Ishikawa (cell line): ENCODE measurements around the gene MOXD1.

ENCODE experiments used
- CEBPB ChIP-seq: IDR thresholded peaks from 2 replicates; pipeline ENCODE4 v1.6.1; 2012
- CREB1 ChIP-seq: IDR thresholded peaks from 2 replicates; pipeline ENCODE4 v1.6.1; 2012; ENCODE audit warnings: low read depth
- EGR1 ChIP-seq: IDR thresholded peaks from 2 replicates; pipeline ENCODE4 v1.6.1; 2012
- EP300 ChIP-seq: IDR thresholded peaks from 2 replicates; pipeline ENCODE4 v1.6.1; 2012; ENCODE audit warnings: borderline replicate concordance
- FOXM1 ChIP-seq: IDR thresholded peaks from 2 replicates; pipeline ENCODE4 v1.6.1; 2012; ENCODE audit warnings: low read depth, borderline replicate concordance
- MAX ChIP-seq: IDR thresholded peaks from 2 replicates; pipeline ENCODE4 v1.6.1; 2012
- NFIC ChIP-seq: IDR thresholded peaks from 2 replicates; pipeline ENCODE4 v1.6.1; 2012
- RAD21 ChIP-seq: IDR thresholded peaks from 2 replicates; pipeline ENCODE4 v1.6.1; 2012; ENCODE audit warnings: low read depth
- REST ChIP-seq: IDR thresholded peaks from 2 replicates; pipeline ENCODE4 v1.6.1; 2012; ENCODE audit warnings: low read depth, mild to moderate bottlenecking
- TAF1 ChIP-seq: IDR thresholded peaks from 2 replicates; pipeline ENCODE4 v1.6.1; 2012; ENCODE audit warnings: low read depth, mild to moderate bottlenecking
- TCF12 ChIP-seq: IDR thresholded peaks from 2 replicates; pipeline ENCODE4 v1.6.1; 2012; ENCODE audit warnings: low read depth
- TEAD4 ChIP-seq: IDR thresholded peaks from 2 replicates; pipeline ENCODE4 v1.6.1; 2012
- YY1 ChIP-seq: IDR thresholded peaks from 2 replicates; pipeline ENCODE4 v1.6.1; 2012; ENCODE audit warnings: low read depth
- ZBTB7A ChIP-seq: IDR thresholded peaks from 2 replicates; pipeline ENCODE4 v1.6.1; 2012; ENCODE audit warnings: low read depth
- TF ChIP-seq, protein P1 (sequence below): IDR thresholded peaks from 2 replicates; pipeline ENCODE4 v1.6.1; 2012

The MOXD1 gene

DNA sequence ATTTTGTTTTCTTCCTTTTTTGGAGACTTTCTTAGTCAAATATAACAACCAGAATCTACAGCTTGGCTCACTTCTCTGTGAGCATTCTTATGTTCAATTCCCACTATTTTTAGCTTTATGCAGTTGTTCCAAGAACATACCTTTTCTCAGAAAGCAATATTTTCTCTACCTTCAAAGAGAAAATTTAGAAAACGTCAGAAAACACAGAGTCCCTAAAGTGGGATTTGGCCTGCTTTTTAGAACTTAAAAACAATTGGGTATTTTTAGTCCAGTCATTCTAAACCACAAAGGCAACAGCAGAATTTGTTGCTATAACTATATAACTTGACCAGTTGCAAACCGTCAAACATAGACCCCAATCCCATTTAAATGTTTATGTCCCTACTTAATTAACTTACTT is 133.1 kb downstream of the MOXD1 start:
- no peak for TF ChIP-seq RAD21
- no peak for TF ChIP-seq FOXM1
- no peak for TF ChIP-seq CEBPB
- TF ChIP-seq TEAD4 = no peak
- TF ChIP-seq TCF12 = no peak

DNA sequence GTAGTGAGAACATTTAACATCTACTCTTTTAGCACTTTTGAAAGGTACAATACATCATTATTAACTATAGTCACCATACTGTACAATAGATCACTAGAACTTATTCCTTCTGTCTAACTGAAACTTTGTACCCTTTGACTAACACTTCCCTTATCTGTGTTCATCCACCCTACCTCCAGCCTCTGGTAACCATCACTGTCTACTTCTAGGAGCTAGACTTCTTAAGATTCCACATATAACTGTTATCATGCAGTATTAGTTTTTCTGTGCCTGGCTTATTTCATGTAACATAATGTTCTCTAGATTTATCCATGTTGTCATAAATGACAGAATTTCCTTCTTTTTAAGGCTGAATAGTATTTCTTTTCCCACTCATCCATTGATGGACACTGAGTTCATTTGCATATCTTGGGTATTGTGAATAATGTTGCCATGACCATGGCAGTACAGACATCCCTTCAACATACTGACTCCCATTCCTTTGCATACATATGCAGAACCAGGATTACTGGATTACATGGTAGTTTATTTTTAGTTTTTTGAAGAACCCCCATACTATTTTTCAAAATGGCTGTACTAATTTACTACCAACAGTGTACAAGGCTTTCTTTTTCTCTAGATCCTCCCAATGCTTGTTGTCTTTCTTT is 135.7 kb downstream of the MOXD1 start:
- no peak for TF ChIP-seq EGR1
- TF ChIP-seq ZBTB7A = no peak
- TF ChIP-seq YY1 = no peak
- TF ChIP-seq REST = no peak
- TF ChIP-seq FOXM1 = no peak
- no peak for TF ChIP-seq CEBPB
- TF ChIP-seq, protein P1, sequence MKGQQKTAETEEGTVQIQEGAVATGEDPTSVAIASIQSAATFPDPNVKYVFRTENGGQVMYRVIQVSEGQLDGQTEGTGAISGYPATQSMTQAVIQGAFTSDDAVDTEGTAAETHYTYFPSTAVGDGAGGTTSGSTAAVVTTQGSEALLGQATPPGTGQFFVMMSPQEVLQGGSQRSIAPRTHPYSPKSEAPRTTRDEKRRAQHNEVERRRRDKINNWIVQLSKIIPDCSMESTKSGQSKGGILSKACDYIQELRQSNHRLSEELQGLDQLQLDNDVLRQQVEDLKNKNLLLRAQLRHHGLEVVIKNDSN = no peak
- no peak for TF ChIP-seq TCF12
- TF ChIP-seq EP300 = no peak
- no peak for TF ChIP-seq TEAD4
- TF ChIP-seq RAD21 = no peak
- TF ChIP-seq CREB1 = no peak
- no peak for TF ChIP-seq NFIC
- TF ChIP-seq TAF1 = no peak
- TF ChIP-seq MAX = no peak

DNA sequence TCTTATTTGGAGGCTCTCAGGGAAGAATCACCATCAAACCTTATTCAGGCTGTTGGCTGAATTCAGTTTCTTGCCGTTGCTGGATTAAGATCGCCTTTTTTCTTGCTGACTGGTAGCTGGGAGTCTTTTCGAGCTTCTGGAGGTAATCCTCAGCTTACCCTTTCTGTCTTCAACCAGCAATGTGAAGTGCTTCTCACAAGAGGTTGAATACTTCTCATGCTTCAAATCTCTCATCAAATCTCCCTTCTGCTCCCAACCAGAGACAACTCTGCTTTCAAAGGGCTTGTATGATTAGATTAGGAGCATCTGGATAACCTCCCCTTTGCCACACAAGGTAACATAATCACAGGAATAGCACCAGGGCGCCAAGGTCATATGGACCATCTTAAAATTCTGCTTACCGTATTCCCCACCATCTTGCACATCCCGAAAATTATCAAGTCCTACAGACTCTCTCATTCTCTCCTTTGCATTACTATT is 137.2 kb downstream of the MOXD1 start:
- TF ChIP-seq TCF12 = no peak
- TF ChIP-seq CEBPB = no peak
- TF ChIP-seq EP300 = no peak
- no peak for TF ChIP-seq REST
- TF ChIP-seq ZBTB7A = no peak
- TF ChIP-seq, protein P1 = no peak
- TF ChIP-seq FOXM1 = no peak
- TF ChIP-seq YY1 = no peak

DNA sequence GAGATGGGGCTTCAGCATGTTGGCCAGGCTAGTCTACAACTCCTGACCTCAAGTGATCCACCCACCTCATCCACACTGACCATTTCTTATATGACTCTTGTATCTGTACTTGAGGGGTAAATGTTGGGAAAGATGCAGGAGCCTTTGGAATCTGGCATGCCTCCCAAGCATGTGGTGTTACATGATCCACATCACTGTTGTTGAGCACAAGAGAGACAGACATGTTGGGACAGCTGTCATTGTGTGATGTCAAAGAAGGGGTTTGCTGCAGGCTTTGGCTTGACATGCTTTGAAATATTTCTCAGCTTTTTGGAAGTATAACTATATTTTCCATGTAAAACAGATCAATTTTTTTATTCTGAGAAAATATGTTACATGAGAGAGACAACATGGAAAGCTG is 139.9 kb downstream of the MOXD1 start:
- TF ChIP-seq REST = no peak
- no peak for TF ChIP-seq FOXM1
- no peak for TF ChIP-seq MAX
- TF ChIP-seq YY1 = no peak
- no peak for TF ChIP-seq CEBPB
- TF ChIP-seq EGR1 = no peak
- no peak for TF ChIP-seq TEAD4
- TF ChIP-seq, protein P1 = no peak
- no peak for TF ChIP-seq RAD21
- no peak for TF ChIP-seq TCF12
- TF ChIP-seq TAF1 = no peak
- no peak for TF ChIP-seq NFIC
- TF ChIP-seq CREB1 = no peak
- TF ChIP-seq EP300 = no peak
- TF ChIP-seq ZBTB7A = no peak
